Effector memory CD8-positive, alpha-beta T cell (primary cell): ENCODE data around the gene MTA3.
"Not testable (repeated sequence)": the region's sequence is repeated elsewhere in the genome, so short reads cannot be mapped to it uniquely, and the experiment has no call there.

Experiments
- ATAC-seq: fragments of 150-1000 bp; cut with Tn5 transposase; replicated peaks from 2 replicates; pipeline ENCODE4 v1.10.0; 2021; ENCODE audit warnings: mild to moderate bottlenecking, moderate library complexity
- DNase-seq, 3 experiments: peaks; one replicate each; pipeline ENCODE4 v3.0.0; 2021
- H3K27ac Mint-ChIP-seq, 2 donors: one replicate each; pipeline ENCODE4 v1.8.0; 2022; ENCODE audit warnings: mild to moderate bottlenecking in 2 of 2, mixed read lengths in 2 of 2, moderate library complexity in 2 of 2
- H3K27me3 Mint-ChIP-seq, 2 donors: one replicate each; pipeline ENCODE4 v1.8.0; 2022; ENCODE audit warnings: mixed read lengths in 2 of 2
- H3K36me3 Mint-ChIP-seq: one replicate; pipeline ENCODE4 v1.8.0; 2022; ENCODE audit warnings: mild to moderate bottlenecking, moderate library complexity, mixed read lengths; ENCODE audit not compliant: insufficient read depth
- H3K4me1 Mint-ChIP-seq, 2 donors: one replicate each; pipeline ENCODE4 v1.8.0; 2022; ENCODE audit warnings: low read depth in 2 of 2, mixed read lengths in 2 of 2
- H3K4me3 Mint-ChIP-seq, 2 donors: one replicate each; pipeline ENCODE4 v1.8.0; 2022; ENCODE audit warnings: mild to moderate bottlenecking in 2 of 2, mixed read lengths in 2 of 2, moderate library complexity in 2 of 2
- H3K9me3 Mint-ChIP-seq, 2 donors: one replicate each; pipeline ENCODE4 v1.8.0; 2022; ENCODE audit warnings: mixed read lengths in 2 of 2

MTA3 gene

GRCh38 chr2:42573256-42573655 lies 4.8 kb downstream of the MTA3 start:
- peak overlapping the region in 1 of 2 donors; percentile 20 for H3K27ac Mint-ChIP-seq

GRCh38 chr2:42575458-42576064 lies 7.1 kb downstream of the MTA3 start:
- H3K27ac Mint-ChIP-seq: peak overlapping the region in 1 of 2 donors; percentile 24
- peak; percentile 37 for ATAC-seq
- H3K9me3 Mint-ChIP-seq: no peaks in the 10 kb centered on the region
- DNase-seq: no peak
- no peaks in the 10 kb centered on the region for H3K27me3 Mint-ChIP-seq
- peaks cover 3% of the 10 kb centered on the region for H3K36me3 Mint-ChIP-seq
- no peak overlapping the region for H3K4me3 Mint-ChIP-seq
- peaks cover 10 to 21% of the 10 kb centered on the region in 2 donors for H3K4me1 Mint-ChIP-seq

More at GRCh38 chr2:42573256-42573655, 4.8 kb downstream of the MTA3 start:
- ATAC-seq (no peak), DNase-seq (no peak)
- Mint-ChIP-seq H3K9me3 (no peaks in the 10 kb centered on the region), H3K27me3 (no peaks in the 10 kb centered on the region), H3K4me3 (no peak overlapping the region), H3K4me1 (peaks cover 16 to 25% of the 10 kb centered on the region in 2 donors), H3K36me3 (peaks cover 2% of the 10 kb centered on the region)

- Mint-ChIP-seq H3K27me3 (no peaks in the 10 kb centered on the region), H3K4me1 (peaks cover 10 to 27% of the 10 kb centered on the region in 2 donors), H3K27ac (peak overlapping the region in 1 of 2 donors; percentile 4), H3K9me3 (no peaks in the 10 kb centered on the region), H3K36me3 (peaks cover 13% of the 10 kb centered on the region), H3K4me3 (no peak overlapping the region)
- ATAC-seq (no peak), DNase-seq (no peak)
Observed at GRCh38 chr2:42578621-42579020, 10.2 kb downstream of the MTA3 start.

GRCh38 chr2:42581257-42581656 lies 12.8 kb downstream of the MTA3 start:
- no peak overlapping the region for H3K27ac Mint-ChIP-seq
- H3K4me1 Mint-ChIP-seq: peaks cover 2 to 12% of the 10 kb centered on the region in 2 donors
- H3K27me3 Mint-ChIP-seq: no peaks in the 10 kb centered on the region
- no peak overlapping the region for H3K4me3 Mint-ChIP-seq
- ATAC-seq (no peak), DNase-seq (no peak)
- H3K9me3 Mint-ChIP-seq: no peaks in the 10 kb centered on the region
- peaks cover 19% of the 10 kb centered on the region for H3K36me3 Mint-ChIP-seq

- not testable (repeated sequence) for DNase-seq, H3K9me3 Mint-ChIP-seq
Observed at GRCh38 chr2:42584628-42585027, 16.2 kb downstream of the MTA3 start.

GRCh38 chr2:42585779-42586178 lies 17.3 kb downstream of the MTA3 start:
- Mint-ChIP-seq H3K4me1 (peaks cover 0 to 6% of the 10 kb centered on the region in 2 donors), H3K4me3 (no peak overlapping the region), H3K27ac (no peak overlapping the region), H3K9me3 (no peaks in the 10 kb centered on the region), H3K27me3 (no peaks in the 10 kb centered on the region), H3K36me3 (peaks cover 17% of the 10 kb centered on the region)
- DNase-seq: no peak
- no peak for ATAC-seq

More at GRCh38 chr2:42584628-42585027, 16.2 kb downstream of the MTA3 start:
- H3K27me3 Mint-ChIP-seq, ATAC-seq, H3K4me1 Mint-ChIP-seq, H3K27ac Mint-ChIP-seq, H3K4me3 Mint-ChIP-seq: not testable (repeated sequence)
- peaks cover 20% of the 10 kb centered on the region for H3K36me3 Mint-ChIP-seq

- Mint-ChIP-seq H3K4me3 (no peak overlapping the region), H3K27ac (no peak overlapping the region), H3K36me3 (peaks cover 9% of the 10 kb centered on the region), H3K4me1 (peaks cover 0 to 3% of the 10 kb centered on the region in 2 donors), H3K9me3 (no peaks in the 10 kb centered on the region), H3K27me3 (no peaks in the 10 kb centered on the region)
- ATAC-seq: no peak
- DNase-seq: no peak
Observed at GRCh38 chr2:42587526-42588117, 19.2 kb downstream of the MTA3 start.

- Mint-ChIP-seq H3K27me3 (no peaks in the 10 kb centered on the region), H3K4me1 (peaks cover 0 to 3% of the 10 kb centered on the region in 2 donors), H3K27ac (peak overlapping the region in 1 of 2 donors; percentile 54), H3K4me3 (no peak overlapping the region), H3K9me3 (no peaks in the 10 kb centered on the region), H3K36me3 (peaks cover 9% of the 10 kb centered on the region)
- ATAC-seq (no peak), DNase-seq (no peak)
Observed at GRCh38 chr2:42588121-42588520, 19.7 kb downstream of the MTA3 start.

GRCh38 chr2:42590176-42590575 lies 21.7 kb downstream of the MTA3 start:
- Mint-ChIP-seq H3K36me3 (peaks cover 9% of the 10 kb centered on the region), H3K4me1 (peaks cover 0 to 4% of the 10 kb centered on the region in 2 donors), H3K4me3 (no peak overlapping the region), H3K27ac (no peak overlapping the region), H3K27me3 (no peaks in the 10 kb centered on the region), H3K9me3 (no peaks in the 10 kb centered on the region)
- ATAC-seq (no peak), DNase-seq (no peak)

GRCh38 chr2:42593282-42593681 lies 24.9 kb downstream of the MTA3 start:
- Mint-ChIP-seq H3K27ac (no peak overlapping the region), H3K27me3 (no peaks in the 10 kb centered on the region), H3K4me3 (no peak overlapping the region), H3K36me3 (no peaks in the 10 kb centered on the region), H3K9me3 (no peaks in the 10 kb centered on the region), H3K4me1 (peaks cover 0 to 4% of the 10 kb centered on the region in 2 donors)
- ATAC-seq: no peak
- DNase-seq: no peak

- Mint-ChIP-seq H3K27ac (no peak overlapping the region), H3K27me3 (no peaks in the 10 kb centered on the region), H3K9me3 (no peaks in the 10 kb centered on the region), H3K4me3 (no peak overlapping the region), H3K36me3 (no peaks in the 10 kb centered on the region), H3K4me1 (peaks cover 0 to 7% of the 10 kb centered on the region in 2 donors)
- no peak for DNase-seq
- ATAC-seq: no peak
Observed at GRCh38 chr2:42598656-42599055, 30.2 kb downstream of the MTA3 start.

- Mint-ChIP-seq H3K4me1 (peaks cover 0 to 4% of the 10 kb centered on the region in 2 donors), H3K9me3 (no peaks in the 10 kb centered on the region), H3K36me3 (no peaks in the 10 kb centered on the region), H3K4me3 (no peak overlapping the region), H3K27ac (no peak overlapping the region), H3K27me3 (no peaks in the 10 kb centered on the region)
- ATAC-seq: no peak
- DNase-seq: no peak
Observed at GRCh38 chr2:42601076-42601475, 32.6 kb downstream of the MTA3 start.

GRCh38 chr2:42602218-42602875 lies 33.9 kb downstream of the MTA3 start:
- Mint-ChIP-seq H3K9me3 (no peaks in the 10 kb centered on the region), H3K36me3 (no peaks in the 10 kb centered on the region), H3K27me3 (no peaks in the 10 kb centered on the region), H3K27ac (peak overlapping the region in 1 of 2 donors; percentile 23), H3K4me1 (peaks cover 0 to 4% of the 10 kb centered on the region in 2 donors), H3K4me3 (no peak overlapping the region)
- no peak for DNase-seq
- ATAC-seq: no peak

GRCh38 chr2:42602876-42603219 lies 34.4 kb downstream of the MTA3 start:
- H3K4me1 Mint-ChIP-seq: peaks cover 0 to 5% of the 10 kb centered on the region in 2 donors
- DNase-seq (no peak), ATAC-seq (no peak)
- peak overlapping the region in 1 of 2 donors; percentile 23 for H3K27ac Mint-ChIP-seq
- no peaks in the 10 kb centered on the region for H3K9me3 Mint-ChIP-seq
- no peaks in the 10 kb centered on the region for H3K27me3 Mint-ChIP-seq
- no peak overlapping the region for H3K4me3 Mint-ChIP-seq
- no peaks in the 10 kb centered on the region for H3K36me3 Mint-ChIP-seq
